LHCN-M2 (cell line): ENCODE results near the gene NUMBL. TPM values are rescaled to one million over a fixed set of nuclear protein-coding genes. Genes with fewer than 3 reads are reported as not detected.

Experiments used
- DNase-seq: peaks from one replicate; pipeline ENCODE4 v3.0.0-alpha.2; 2012; ENCODE audit warnings: low read depth
- total RNA-seq: library from RNA; depleted of rRNA; stranded (reverse); fragments of >200 nt; gene quantifications from 2 replicates; pipeline ENCODE4 v1.2.3, GENCODE V29; 2014

NUMBL gene
- total RNA-seq, 1 experiment from 2014 or later, result 41.3 TPM

GRCh38 chr19:40691421-40692211 is 1.2 kb upstream of the NUMBL start:
- no peak for DNase-seq

GRCh38 chr19:40690693-40691420 is 406 bp upstream of the NUMBL start:
- peak; percentile 89 for DNase-seq

- peak; percentile 34 for DNase-seq
These were observed 957 bp downstream of the NUMBL start for GRCh38 chr19:40689339-40690049.

- DNase-seq, result no peak
These were observed 1.5 kb downstream of the NUMBL start for GRCh38 chr19:40688987-40689338.

GRCh38 chr19:40688309-40688708 is 2.1 kb downstream of the NUMBL start:
- no peak for DNase-seq

GRCh38 chr19:40687525-40688016 is 2.9 kb downstream of the NUMBL start:
- peak; percentile 63 for DNase-seq

GRCh38 chr19:40686882-40687524 is 3.4 kb downstream of the NUMBL start:
- DNase-seq, result no peak

GRCh38 chr19:40685563-40685962 is 4.9 kb downstream of the NUMBL start:
- no peak for DNase-seq

GRCh38 chr19:40685016-40685526 is 5.4 kb downstream of the NUMBL start:
- no peak for DNase-seq

- DNase-seq, result no peak
These were observed 6.2 kb downstream of the NUMBL start for GRCh38 chr19:40684280-40684679.

- DNase-seq, result no peak
These were observed 7.0 kb downstream of the NUMBL start for GRCh38 chr19:40683437-40683836.

- DNase-seq, result no peak
These were observed 8.0 kb downstream of the NUMBL start for GRCh38 chr19:40682431-40682964.

GRCh38 chr19:40681039-40681438 is 9.4 kb downstream of the NUMBL start:
- no peak for DNase-seq

GRCh38 chr19:40677156-40677555 is 13.3 kb downstream of the NUMBL start:
- DNase-seq, result no peak

GRCh38 chr19:40674291-40674690 is 16.2 kb downstream of the NUMBL start:
- DNase-seq, result no peak

GRCh38 chr19:40673397-40673796 is 17.1 kb downstream of the NUMBL start:
- DNase-seq, result no peak

GRCh38 chr19:40672573-40673299 is 17.7 kb downstream of the NUMBL start:
- DNase-seq, result no peak

GRCh38 chr19:40672038-40672437 is 18.4 kb downstream of the NUMBL start:
- no peak for DNase-seq

GRCh38 chr19:40671404-40671803 is 19.0 kb downstream of the NUMBL start:
- no peak for DNase-seq

GRCh38 chr19:40668991-40669614 is 21.3 kb downstream of the NUMBL start:
- no peak for DNase-seq
